H4 (cell line): ENCODE data around the gene BRDT. TPM values are rescaled to one million over a fixed set of nuclear protein-coding genes. Genes with fewer than 3 reads are reported as not detected.
"Not testable (repeated sequence)": the region's sequence is repeated elsewhere in the genome, so short reads cannot be mapped to it uniquely, and the experiment has no call there.

Source experiments
- DNase-seq: peaks from one replicate; pipeline ENCODE4 v3.0.0-alpha.2; 2015; ENCODE audit warnings: low spot score
- total RNA-seq: library from RNA; depleted of rRNA; stranded (reverse); fragments of >200 nt; shearing (Covaris generic); gene quantifications from 2 replicates; pipeline ENCODE4 v1.2.3, GENCODE V29; 2014

BRDT gene
- total RNA-seq, 1 experiment from 2014 or later = not detected

DNA sequence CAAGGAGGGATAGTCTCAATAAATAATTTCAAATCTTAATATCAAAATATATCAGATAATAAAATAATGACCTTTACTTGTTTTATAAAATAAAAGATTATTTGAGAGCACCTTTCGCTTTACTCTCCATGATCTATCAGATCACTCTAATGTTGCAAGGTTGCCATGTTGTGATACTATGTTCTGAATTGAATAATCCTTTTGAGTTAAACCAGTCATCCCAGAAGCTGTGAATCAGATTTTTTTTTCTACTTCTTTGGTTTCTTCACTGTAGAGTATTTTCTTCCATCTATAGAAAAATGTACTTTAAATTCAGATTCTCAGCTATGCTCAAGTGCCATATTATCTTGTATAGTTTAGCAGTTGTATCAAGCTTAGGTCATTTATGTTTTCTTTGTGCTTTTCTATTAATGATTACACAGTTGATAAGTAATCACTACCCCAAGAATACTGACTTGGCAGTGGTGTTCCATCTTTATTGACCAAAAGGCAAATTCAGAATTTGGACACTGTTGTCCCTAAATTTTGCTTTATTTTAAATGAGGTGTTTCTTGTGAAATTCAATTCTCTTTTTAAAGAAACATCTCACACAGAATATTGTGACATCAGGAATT is 32.9 kb downstream of the BRDT start:
- no peak for DNase-seq

DNA sequence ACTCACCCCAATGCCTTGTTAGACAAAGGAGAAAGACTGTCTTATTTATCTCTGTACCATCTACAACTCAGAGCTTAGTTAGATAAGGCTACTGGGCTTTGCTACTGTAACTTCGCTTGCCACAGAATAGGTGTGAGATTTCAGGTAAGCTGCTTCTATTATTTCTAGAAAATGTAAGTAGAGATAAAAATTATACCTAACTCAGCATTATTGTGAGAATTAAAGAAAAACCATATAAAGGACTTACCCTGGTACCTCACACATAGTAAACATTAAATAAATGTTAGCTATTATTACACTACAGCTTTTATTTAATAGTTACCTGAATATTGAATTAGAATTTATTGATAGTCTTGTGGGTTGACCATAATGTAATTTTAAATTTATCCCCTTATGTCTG is 44.1 kb downstream of the BRDT start:
- no peak for DNase-seq

DNA sequence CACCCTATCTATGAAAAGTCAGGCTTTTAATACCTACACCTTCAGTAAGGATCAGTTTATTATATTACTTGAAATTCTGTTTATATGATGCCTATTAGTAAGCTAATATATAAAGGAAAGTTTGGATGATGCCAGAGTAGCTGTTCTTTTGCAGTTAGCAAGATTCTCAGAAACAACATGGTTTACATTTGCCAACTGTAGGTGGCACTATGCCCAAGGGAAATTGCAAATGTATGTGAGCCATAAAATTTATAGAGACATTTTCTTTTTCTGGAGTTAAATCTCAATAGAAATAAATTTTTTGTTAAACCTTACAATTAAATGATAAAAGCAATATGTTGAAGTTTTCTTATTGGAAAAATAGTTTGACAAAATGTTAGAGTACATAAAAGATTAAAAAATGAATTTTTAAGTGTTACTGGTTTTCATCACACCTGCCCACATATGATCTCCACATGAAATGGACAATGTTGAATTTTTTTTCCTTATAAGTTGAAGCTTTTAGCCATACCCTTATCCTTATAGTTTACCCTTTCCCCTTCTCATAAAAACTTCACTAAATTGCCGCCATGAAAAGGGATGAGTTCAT is 48.5 kb downstream of the BRDT start:
- peak; percentile 24 for DNase-seq

DNA sequence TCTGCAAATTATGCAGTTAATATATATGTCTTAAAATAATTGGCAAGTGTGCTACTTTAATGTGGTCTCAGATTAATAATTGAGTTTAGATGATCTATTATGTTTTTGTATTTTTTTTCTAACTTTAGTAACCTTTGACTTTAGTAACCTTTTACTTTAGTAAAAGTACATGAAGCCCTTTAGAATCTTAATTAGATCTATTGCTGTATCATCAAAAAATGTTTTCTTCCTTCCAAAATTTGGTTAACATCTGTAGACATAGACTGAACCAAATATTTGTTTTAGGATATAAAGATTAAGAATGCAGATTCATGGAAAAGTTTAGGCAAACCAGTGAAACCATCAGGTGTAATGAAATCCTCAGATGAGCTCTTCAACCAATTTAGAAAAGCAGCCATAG is 54.9 kb downstream of the BRDT start:
- DNase-seq = no peak

DNA sequence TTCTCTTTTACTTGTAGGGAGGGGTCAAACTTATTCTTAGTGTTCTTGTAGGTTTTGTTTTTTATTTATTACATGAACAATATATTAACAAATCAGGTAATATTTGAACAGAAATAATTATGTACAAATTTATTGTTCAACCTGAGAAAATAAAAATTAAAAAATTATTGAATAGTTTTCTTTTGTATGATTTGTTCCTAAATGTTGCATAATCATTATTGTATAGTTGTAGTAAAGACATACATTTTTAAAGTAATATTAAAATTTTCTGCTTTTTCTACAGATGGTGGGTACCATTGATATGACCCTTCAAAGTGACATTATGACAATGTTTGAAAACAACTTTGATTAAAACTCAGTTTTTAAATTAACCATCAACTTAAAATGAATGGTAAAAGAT is 64.7 kb downstream of the BRDT start:
- DNase-seq = no peak

DNA sequence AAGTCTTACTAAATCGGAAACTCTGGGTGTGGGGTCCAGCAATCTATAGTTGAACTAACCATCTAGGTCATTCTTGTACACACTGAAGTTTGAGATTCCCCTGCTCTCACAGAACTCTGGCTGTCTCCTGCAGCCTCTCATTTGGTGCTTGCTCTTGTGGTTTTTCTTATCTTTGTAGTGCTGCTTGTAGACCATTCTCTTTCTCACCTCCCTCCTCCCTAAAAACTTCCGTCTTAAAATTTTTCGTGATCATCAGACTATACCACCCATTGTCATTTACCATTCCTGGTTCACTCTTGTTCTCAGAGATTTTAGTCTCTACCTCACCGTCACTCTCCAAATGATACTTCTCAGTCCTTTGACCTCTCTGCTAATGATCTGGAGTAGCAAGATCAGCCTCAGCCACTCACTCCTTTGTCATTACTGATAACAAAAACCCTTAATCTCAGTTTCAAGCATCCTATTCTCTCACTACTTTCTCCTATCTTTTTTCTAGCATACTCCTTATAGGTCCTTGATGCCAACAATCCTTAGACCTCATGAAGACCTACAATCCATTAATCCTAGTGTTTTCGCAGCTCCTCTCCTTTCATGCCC is 67.6 kb downstream of the BRDT start:
- no peak for DNase-seq

DNA sequence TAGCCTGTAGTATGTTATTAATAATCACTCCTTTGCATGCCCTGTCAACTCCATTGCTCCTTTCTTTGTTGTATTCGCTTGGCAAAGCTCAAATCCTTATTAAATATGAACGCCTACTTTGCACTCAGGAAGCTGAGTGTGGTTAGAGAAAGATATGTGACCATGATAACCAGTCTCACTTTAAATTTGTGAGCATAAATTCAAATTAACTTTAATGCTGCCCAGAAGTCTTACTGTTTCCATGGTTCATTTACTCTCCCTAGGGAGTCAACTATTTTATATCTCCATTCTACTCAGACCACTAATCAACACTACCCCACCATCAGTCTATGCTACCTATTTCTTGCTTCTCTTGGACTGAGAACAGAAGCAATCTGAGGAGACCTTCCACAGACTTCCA is 68.5 kb downstream of the BRDT start:
- DNase-seq = no peak

DNA sequence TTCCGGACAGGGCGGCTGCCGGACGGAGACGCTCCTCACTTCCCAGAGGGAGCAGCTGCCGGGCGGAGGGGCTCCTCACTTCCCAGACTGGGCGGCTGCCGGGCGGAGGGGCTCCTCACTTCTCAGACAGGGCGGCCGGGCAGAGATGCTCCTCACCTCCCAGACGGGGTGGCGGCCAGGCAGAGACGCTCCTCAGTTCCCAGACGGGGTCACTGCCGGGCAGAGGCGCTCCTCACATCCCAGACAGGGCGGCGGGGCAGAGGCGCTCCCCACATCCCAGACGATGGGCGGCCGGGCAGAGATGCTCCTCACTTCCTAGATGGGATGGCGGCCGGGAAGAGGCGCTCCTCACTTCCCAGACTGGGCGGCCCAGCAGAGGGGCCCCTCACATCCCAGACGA is 76.8 kb downstream of the BRDT start:
- not testable (repeated sequence) for DNase-seq

DNA sequence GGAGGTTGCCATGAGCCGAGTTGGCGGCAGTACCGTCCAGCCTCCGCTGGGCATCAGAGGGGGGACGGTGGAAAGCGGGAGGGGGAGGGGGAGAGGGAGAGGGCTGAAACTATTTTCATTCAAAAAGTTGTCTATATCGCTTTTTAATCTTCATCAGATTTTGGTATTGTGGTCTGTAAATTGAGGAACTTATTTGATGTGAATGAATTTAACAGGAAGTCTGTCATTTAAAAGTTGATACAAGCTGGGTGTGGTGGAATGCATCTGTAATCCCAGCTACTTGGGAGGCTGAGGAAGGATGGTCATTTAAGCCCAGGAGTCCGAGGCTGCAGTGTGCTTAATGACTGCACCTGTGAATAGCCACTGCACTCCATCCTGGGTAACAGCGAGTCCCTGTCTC is 77.6 kb downstream of the BRDT start:
- no peak for DNase-seq

DNA sequence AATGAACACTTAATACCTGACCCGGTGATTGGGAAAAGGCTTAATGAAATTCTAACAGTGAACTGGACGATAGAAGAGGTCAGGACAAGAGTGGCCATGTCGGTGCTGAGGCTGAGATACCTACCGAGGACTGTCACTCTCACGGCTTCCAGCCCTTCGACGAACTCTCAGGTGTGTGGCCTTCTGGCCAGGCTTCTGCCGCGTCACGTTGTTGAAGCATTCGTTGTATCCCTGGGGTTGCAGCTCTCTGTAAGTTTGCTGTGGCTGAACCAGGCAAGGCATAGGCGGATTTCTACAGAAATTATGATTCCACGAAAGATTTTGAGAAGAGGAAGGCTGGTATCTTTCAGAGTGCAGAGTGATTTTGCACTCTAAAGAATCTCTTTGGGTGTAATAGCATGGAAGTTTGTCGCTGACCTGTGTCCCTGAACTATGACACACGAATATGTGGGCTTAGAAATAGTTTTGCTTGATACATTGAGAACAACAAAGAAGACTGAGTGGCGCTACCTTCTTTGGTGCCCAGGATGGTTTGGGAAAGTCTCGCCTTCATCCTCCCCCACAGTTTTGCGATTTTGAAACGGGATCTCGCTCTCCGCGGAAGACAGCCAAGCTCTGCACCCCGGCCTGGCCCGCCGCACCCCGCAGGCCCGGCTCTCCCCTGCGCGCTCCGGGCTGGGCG is 80.2 kb downstream of the BRDT start:
- no peak for DNase-seq

DNA sequence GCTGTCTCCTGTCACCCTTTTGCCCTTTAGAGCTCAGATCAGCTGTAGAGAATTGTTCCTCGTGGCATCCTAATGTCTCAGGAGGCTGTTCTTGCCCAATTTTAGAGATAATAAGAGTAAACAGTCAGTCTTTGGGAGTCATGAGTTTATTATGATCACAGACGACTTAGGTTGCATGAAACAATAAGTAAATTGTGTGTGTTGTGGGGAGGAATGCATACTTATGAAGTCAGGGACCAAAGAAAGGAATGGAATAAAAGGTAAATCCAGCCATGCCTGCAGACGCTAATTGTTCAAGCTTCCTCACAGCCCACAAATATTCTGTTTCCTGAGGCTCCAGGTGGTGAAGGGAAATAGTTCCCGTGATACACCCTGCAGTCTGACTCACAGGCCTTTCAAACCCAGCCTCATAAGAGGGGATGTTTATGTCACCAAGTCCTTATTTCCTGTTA is 81.5 kb downstream of the BRDT start:
- DNase-seq = peak; percentile 84

DNA sequence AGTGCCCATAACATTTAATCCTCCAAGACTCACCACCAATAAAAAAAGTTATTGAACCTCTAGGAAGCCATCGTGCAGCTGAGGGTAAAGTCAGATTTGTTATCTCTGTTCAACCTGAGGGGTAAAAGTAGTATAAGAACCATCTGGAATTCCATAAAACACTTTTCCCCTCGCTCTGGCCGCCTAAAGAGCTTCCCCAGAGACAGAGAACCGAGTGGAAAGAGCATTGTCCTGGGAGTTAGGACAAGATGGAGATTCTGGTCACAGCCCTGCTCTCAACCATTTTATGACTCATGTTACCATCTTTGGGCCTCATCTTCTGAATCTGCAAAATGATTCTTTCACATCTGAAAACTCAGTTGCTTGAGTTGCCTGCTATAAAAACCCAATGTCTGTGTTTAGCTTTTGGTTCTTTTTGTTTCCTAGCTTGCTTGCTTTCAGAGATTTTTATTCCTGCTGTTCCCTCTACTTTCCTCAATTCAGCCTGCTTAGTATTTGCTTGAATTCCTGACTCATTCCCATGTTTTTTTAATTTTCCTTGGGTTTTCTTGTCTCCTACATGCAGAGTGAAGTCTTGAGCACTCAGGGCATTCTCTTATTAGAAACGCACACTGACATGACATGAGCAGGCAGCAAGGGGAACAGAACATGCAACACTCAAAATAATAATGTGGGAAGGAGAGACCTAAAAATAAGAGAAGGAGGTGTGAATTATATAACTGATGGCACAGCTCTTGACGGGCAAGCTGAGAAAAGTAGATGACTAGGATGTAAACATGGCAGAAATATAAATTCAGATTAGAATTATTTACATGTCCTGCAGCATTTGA is 82.3 kb downstream of the BRDT start:
- DNase-seq = no peak

DNA sequence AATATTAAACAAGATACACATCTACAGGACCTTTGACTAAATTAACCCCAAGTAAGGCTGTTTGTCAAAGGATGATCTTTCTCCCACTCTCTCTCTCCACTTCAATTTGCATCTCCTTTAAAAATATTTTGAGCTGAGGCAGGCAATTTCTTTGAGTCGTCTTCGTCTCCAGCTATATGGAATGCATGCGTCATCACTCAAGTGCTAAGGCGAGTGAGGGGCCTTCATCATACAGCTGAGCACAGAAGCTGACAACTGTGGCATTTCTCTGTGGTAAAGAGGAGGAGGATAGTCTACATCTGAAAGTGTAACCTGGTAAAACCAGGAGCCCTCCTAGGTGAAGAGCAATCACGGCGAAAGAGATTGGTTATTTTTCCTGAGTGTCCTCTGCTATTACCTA is 88.2 kb downstream of the BRDT start:
- DNase-seq = no peak

DNA sequence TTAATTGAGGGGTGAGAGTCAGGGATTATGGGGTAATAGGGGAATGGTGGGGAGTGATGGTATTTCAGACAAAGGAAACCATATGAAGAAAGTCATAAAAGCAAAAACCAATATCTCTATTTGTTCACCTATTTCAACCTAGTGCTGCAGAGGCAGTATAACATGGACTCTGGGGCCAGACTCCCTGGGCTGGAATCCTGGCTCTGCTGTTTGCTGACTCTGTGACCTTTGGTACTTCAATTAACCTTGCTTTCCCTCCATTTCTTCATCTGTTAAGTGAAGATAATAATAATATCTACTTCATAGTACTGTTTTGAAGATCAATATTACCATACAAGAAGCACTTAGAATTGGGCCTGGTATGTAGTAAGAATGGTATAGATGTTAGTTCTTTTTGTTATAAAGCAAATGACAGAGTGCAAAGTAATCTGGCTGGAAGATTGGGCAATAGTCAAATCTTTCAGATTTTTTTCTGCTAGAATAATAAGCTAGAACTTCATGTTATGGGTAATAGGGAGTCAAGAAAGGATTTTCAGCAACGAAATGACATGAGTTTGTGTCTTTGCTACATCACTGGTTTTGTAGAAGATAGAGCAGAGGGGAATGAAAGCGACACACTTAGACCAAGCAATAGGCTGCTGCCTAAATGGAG is 89.6 kb downstream of the BRDT start:
- DNase-seq = no peak

DNA sequence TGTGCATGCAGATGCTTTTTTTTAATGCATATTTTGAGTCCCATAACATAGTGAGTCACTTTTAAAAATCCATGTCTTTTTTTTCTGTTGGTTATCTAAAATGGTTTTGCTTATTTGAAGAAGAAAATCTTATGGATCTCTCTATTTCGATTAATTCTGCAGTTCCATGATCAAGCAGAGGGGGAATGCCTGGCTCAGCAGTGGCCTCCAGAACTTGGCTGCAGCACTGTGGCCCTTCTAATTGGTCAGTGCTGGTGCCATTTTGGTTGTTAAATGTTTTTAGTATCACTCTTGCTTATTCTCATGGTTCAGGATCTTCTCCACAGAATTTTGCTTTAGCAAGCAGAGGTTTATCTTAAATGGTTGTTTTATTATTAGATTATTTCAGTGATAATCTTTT is 91.8 kb downstream of the BRDT start:
- no peak for DNase-seq

DNA sequence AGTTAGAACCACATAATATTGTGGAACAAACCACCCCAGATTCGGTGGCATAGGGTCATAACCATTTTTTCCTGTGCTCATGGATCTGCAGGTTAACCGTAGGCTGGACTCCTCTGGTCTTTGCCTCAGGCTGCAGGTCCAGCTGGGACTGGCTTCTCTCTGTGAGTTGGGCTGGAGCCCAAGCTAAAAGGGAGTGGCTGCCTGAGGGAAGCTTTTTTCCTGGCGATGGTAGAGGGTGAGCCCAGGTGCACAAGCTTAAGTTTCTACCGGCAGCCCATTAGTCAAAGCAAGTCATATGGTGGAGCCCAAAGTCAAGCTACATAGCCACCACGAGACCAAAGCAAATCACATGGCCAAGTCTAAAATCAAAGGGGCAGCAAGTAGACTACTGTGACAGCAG is 94.4 kb downstream of the BRDT start:
- no peak for DNase-seq

DNA sequence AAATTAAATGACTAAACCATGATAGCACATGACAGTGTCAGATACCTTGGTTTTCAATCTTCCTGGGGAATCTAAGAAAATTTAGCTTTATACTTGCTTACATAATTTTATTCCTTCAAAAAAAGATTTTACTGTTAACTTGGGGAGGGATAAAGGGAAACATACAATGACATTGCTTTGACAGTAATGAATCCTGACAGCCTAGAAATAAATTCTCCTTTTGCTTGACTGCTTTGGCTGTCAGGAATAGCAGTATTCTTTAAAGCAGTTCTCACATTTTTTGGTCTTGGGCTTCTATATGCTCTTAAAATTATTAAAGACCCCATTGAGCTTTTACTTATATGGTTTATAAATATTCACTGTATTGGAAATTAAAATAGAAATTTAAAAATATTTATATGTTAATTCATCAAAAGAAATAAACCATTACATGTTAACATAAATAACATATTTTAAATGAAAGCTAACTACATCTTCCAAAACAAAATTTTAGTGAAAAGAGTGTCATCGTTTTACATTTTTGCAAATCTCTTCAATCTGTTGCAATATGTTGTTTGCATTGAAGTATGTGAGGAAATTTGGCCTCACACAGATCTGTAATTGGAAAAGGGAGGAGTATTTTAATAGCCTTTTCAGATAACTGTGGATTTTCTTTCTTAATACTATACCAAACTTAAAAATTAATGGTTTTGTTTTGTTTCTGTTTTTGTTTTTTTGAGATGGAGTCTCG is 96.7 kb downstream of the BRDT start:
- DNase-seq = no peak

DNA sequence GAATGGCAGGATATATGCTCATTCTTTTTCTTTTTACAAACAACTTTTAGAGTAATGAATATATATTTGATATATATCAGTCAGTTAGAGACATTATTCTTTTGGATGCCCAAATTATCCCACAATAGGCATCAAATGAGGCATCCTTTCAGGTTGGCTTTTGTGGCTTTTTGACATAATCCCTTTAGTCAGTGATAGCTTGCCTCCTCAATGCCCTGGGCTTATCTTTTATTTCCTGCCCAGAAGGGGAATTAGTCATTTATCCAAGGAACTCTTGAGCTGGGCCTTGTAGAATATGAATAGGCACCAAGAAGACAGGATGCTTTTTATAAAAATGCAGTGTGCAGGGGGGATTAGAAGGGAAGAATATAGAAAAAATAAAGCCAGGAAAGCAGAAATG is 102.7 kb downstream of the BRDT start:
- DNase-seq = no peak
